ENCODE results near the gene ZBTB37.

- no peak for TF ChIP-seq CTCF (IDR thresholded peaks at IDR 0.05)
- TF ChIP-seq POLR2A (IDR thresholded peaks at IDR 0.05), result no peak
Observed at GRCh38 chr1:173878251-173878650, 10.1 kb downstream of the ZBTB37 start.
